OCI-LY7 (cell line): ENCODE measurements around the gene TPK1.

ENCODE experiments used
- EZH2phosphoT487 ChIP-seq: fragments of 200-600 bp; sonication (generic); IDR thresholded peaks from 2 replicates; pipeline ENCODE4 v1.6.1; 2018; ENCODE audit warnings: low read depth, borderline replicate concordance, mild to moderate bottlenecking, mixed run types, antibody characterized with exemption, low read length, moderate library complexity, mixed read lengths
- TF ChIP-seq, protein P1 (sequence below): fragments of 200-600 bp; sonication (generic); conservative IDR thresholded peaks from 2 replicates; pipeline ENCODE4 v1.5.1; 2014; ENCODE audit warnings: mild to moderate bottlenecking, antibody characterized with exemption, low read length, moderate library complexity, mixed read lengths

DNA sequence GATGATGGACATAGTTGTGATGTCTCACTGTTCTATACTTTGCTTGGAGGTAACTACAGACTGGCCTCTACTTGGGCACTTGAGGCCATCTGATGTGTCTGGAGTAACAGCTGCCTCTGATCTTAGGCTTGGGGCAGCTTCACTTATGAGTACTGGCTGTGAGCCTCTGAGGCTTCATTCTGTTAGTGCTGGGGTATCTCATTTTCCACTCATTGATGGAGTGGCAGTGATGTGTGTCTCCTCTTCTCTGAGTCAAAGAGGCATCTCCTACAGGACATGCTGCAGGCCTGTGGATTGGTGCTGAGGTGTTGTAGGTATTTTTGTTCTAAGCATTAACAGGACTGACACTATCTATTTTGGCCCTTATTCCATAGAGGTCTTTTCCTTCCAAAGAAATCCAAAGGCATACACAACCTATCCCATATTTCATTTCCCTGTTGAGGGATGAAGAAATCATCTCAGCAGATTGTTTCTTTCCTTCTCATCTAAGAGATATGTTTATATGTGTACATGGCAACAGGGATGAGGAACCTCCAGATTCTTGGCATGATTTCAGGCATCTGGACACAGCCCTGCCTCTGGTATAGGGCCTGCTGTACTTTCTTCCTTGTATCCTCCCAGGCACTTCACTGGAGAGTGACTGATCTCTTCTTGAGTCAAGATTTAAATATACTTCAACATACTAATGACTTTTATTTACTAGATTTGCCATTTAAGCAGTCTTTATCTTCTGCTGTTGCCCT is 366.7 kb downstream of the TPK1 start:
- TF ChIP-seq, protein P1, sequence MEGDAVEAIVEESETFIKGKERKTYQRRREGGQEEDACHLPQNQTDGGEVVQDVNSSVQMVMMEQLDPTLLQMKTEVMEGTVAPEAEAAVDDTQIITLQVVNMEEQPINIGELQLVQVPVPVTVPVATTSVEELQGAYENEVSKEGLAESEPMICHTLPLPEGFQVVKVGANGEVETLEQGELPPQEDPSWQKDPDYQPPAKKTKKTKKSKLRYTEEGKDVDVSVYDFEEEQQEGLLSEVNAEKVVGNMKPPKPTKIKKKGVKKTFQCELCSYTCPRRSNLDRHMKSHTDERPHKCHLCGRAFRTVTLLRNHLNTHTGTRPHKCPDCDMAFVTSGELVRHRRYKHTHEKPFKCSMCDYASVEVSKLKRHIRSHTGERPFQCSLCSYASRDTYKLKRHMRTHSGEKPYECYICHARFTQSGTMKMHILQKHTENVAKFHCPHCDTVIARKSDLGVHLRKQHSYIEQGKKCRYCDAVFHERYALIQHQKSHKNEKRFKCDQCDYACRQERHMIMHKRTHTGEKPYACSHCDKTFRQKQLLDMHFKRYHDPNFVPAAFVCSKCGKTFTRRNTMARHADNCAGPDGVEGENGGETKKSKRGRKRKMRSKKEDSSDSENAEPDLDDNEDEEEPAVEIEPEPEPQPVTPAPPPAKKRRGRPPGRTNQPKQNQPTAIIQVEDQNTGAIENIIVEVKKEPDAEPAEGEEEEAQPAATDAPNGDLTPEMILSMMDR: no peak
- no peak for TF ChIP-seq EZH2phosphoT487
